Vagina (tissue), 2 donors: ENCODE data around the gene PRSS21. TPM values are rescaled to one million over a fixed set of nuclear protein-coding genes. Genes with fewer than 3 reads are reported as not detected.

Experiments used
- DNase-seq, 2 donors: peaks; one replicate each; pipeline ENCODE4 v3.0.0-alpha.2; 2017; ENCODE audit errors: extremely low spot score in 2 of 2
- H3K27ac ChIP-seq: fragments of 200-600 bp; sonication (generic); one replicate; pipeline ENCODE4 v1.5.1; 2019
- H3K27me3 ChIP-seq: fragments of 200-600 bp; sonication (generic); one replicate; pipeline ENCODE4 v1.5.1; 2019
- H3K36me3 ChIP-seq, 2 donors: fragments of 200-600 bp; sonication (generic); one replicate each; pipeline ENCODE4 v1.5.1; 2017 to 2019
- H3K4me1 ChIP-seq: fragments of 200-600 bp; sonication (generic); one replicate; pipeline ENCODE4 v1.5.1; 2019
- H3K4me3 ChIP-seq, 2 donors: fragments of 200-600 bp; sonication (generic); 1 replicate in 1 of 2; 2 replicates in 1 of 2; pipeline ENCODE4 v1.5.1; 2016 to 2019
- H3K9me3 ChIP-seq: fragments of 200-600 bp; sonication (generic); one replicate; pipeline ENCODE4 v1.5.1; 2019
- CTCF ChIP-seq, 3 experiments: fragments of 450-650 bp in 2 of 3; fragments of 200-600 bp in 1 of 3; sonication (generic) in 1 of 3; IDR thresholded peaks; one replicate each; pipeline ENCODE4 v1.5.1; 2017 to 2019; ENCODE audit warnings: antibody characterized with exemption in 3 of 3, mild to moderate bottlenecking in 2 of 3, moderate library complexity in 2 of 3
- POLR2A ChIP-seq, 2 donors: fragments of 450-650 bp; IDR thresholded peaks; one replicate each; pipeline ENCODE4 v1.6.1; 2017; ENCODE audit warnings: antibody characterized with exemption in 2 of 2, mild to moderate bottlenecking in 2 of 2, moderate library complexity in 2 of 2
- POLR2AphosphoS5 ChIP-seq, 2 donors: sonication (generic); formaldehyde crosslinking; IDR thresholded peaks; one replicate each; pipeline ENCODE4 v1.9.0; 2017; ENCODE audit warnings: antibody characterized with exemption in 2 of 2, mild to moderate bottlenecking in 2 of 2, low read depth in 1 of 2; ENCODE audit not compliant: insufficient read depth in 1 of 2
- intact Hi-C: fragments of 100-400 bp; cut with DNase I; formaldehyde crosslinking; loops from one replicate; pipeline ENCODE4 v1.15.1; 2023
- total RNA-seq: library from RNA; depleted of rRNA; stranded (reverse); fragments of >200 nt; gene quantifications from one replicate; pipeline ENCODE4 v1.2.3, GENCODE V29; 2016

The PRSS21 gene
- total RNA-seq, 1 donor from 2014 or later: not detected

GRCh38 chr16:2809149-2809760, 7.8 kb upstream of the PRSS21 start:
- no peak for DNase-seq
- Histone ChIP-seq H3K27me3 (no peaks in the 10 kb centered on the region), H3K36me3 (no peaks in the 10 kb centered on the region), H3K27ac (no peak overlapping the region), H3K4me1 (no peaks in the 10 kb centered on the region), H3K4me3 (no peak overlapping the region), H3K9me3 (peaks cover 4% of the 10 kb centered on the region)
- intact Hi-C loops: no loop called here
- no peak for TF ChIP-seq POLR2AphosphoS5 (IDR thresholded peaks at IDR 0.05; ENCODE audit: insufficient read depth in 1 of 2, low read depth in 1 of 2)
- no peak for TF ChIP-seq CTCF (IDR thresholded peaks at IDR 0.05)
- TF ChIP-seq POLR2A (IDR thresholded peaks at IDR 0.05): no peak

DNA sequence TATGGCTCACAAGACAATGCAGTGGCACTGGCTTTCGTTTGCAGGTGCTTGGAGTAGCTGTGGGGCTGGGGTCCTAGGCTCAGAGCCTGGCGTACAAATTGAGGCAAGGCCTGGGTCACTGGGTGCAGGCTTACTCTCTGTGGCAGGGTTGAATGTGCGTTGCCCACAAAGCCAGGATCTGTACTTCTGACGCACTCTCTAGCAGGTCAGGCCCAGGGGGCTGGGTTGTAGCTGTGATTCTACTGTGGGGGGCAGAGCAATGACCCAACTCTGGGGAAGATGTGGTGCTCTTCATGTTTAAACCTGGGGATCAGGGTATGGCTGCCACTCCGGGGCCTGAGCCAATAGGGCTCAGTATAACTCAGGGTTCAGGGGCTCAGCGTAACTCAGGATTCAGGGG, 6.4 kb upstream of the PRSS21 start:
- Histone ChIP-seq H3K4me3 (no peak overlapping the region), H3K36me3 (no peaks in the 10 kb centered on the region), H3K9me3 (no peaks in the 10 kb centered on the region), H3K27ac (no peak overlapping the region), H3K4me1 (no peaks in the 10 kb centered on the region), H3K27me3 (no peaks in the 10 kb centered on the region)
- intact Hi-C loops: no loop called here
- no peak for DNase-seq
- no peak for TF ChIP-seq CTCF (IDR thresholded peaks at IDR 0.05)
- no peak for TF ChIP-seq POLR2A (IDR thresholded peaks at IDR 0.05)
- no peak for TF ChIP-seq POLR2AphosphoS5 (IDR thresholded peaks at IDR 0.05; ENCODE audit: insufficient read depth in 1 of 2, low read depth in 1 of 2)

- Histone ChIP-seq H3K27me3 (no peaks in the 10 kb centered on the region), H3K9me3 (no peaks in the 10 kb centered on the region), H3K4me1 (no peaks in the 10 kb centered on the region), H3K36me3 (no peaks in the 10 kb centered on the region), H3K27ac (no peak overlapping the region), H3K4me3 (no peak overlapping the region)
- intact Hi-C loops: no loop called here
- DNase-seq: no peak
- TF ChIP-seq POLR2AphosphoS5 (IDR thresholded peaks at IDR 0.05; ENCODE audit: insufficient read depth in 1 of 2, low read depth in 1 of 2): no peak
- TF ChIP-seq POLR2A (IDR thresholded peaks at IDR 0.05): no peak
- TF ChIP-seq CTCF (IDR thresholded peaks at IDR 0.05): no peak
These were observed 5.2 kb upstream of the PRSS21 start for GRCh38 chr16:2811703-2812471.

GRCh38 chr16:2813771-2814221, 3.2 kb upstream of the PRSS21 start:
- TF ChIP-seq POLR2A (IDR thresholded peaks at IDR 0.05): no peak
- TF ChIP-seq CTCF (IDR thresholded peaks at IDR 0.05): no peak
- TF ChIP-seq POLR2AphosphoS5 (IDR thresholded peaks at IDR 0.05; ENCODE audit: insufficient read depth in 1 of 2, low read depth in 1 of 2): no peak
- Histone ChIP-seq H3K27me3 (no peaks in the 10 kb centered on the region), H3K4me1 (no peaks in the 10 kb centered on the region), H3K9me3 (no peaks in the 10 kb centered on the region), H3K4me3 (no peak overlapping the region), H3K27ac (no peak overlapping the region), H3K36me3 (no peaks in the 10 kb centered on the region)
- no peak for DNase-seq
- intact Hi-C loops: no loop called here
